K562 (cell line): ENCODE measurements around the gene SEC63. TPM values are rescaled to one million over a fixed set of nuclear protein-coding genes. Genes with fewer than 3 reads are reported as not detected.

Source experiments
- ATAC-seq: fragments of 200-7000 bp; cut with Tn5 transposase; 3 replicates; pipeline ENCODE4 v1.9.1; 2020; ENCODE audit warnings: moderate library complexity
- BruUV-seq: library from RNA; stranded (reverse); fragments of 400-500 nt; replicated peaks from 2 replicates; lab custom pipeline; 2021; lab: Mats Ljungman, UMichigan
- CTCF ChIA-PET: fragments of 300-600 bp; formaldehyde crosslinking; extraction: SDS; loops from one replicate; lab custom pipeline; 2021; ENCODE audit warnings: low intra/inter-chr PET ratio; lab: Yijun Ruan, JAX
- POLR2A ChIA-PET: fragments of 300-600, 350-650 bp; sonication (Branson Sonifier 250); formaldehyde crosslinking; extraction: SDS; loops from one replicate; lab custom pipeline; 2021; ENCODE audit warnings: antibody characterized with exemption, inconsistent platforms; lab: Yijun Ruan, JAX
- DNase-seq, 4 experiments: peaks; one replicate each; pipeline versions ENCODE4 v3.0.0 to v3.0.0-alpha.2; 2011 to 2018; ENCODE audit warnings: low spot score in 3 of 4, mixed read lengths in 3 of 4; ENCODE audit errors: extremely low read depth in 1 of 4
- FAIRE-seq: peaks from 2 replicates; lab custom pipeline; 2011; peaks lifted over from hg19 to GRCh38; lab: Jason Lieb, UNC
- H2AFZ ChIP-seq: 2 replicates; pipeline ENCODE4 v1.6.0; 2011; ENCODE audit warnings: low read depth, low read length, control low read depth, inconsistent platforms
- H3K27ac ChIP-seq: fragments of 200-600 bp; 3 replicates; pipeline ENCODE4 v1.8.0; 2011; ENCODE audit warnings: low read depth, mild to moderate bottlenecking, control low read depth, inconsistent platforms, low read length, moderate library complexity, mixed read lengths; ENCODE audit errors: extremely low read depth
- H3K27me3 ChIP-seq, 2 experiments: fragments of 300-600 bp in 1 of 2; 2 replicates in 1 of 2; 3 replicates in 1 of 2; pipeline versions ENCODE4 v1.6.0 to v1.8.0; 2011; ENCODE audit warnings: inconsistent platforms in 2 of 2, low read length in 2 of 2, mild to moderate bottlenecking in 1 of 2, mixed read lengths in 1 of 2, moderate library complexity in 1 of 2; ENCODE audit not compliant: control insufficient read depth in 2 of 2, insufficient read depth in 2 of 2
- H3K36me3 ChIP-seq: fragments of 300-600 bp; 3 replicates; pipeline ENCODE4 v1.8.0; 2011; ENCODE audit warnings: mild to moderate bottlenecking, low read length, inconsistent platforms; ENCODE audit not compliant: control insufficient read depth, insufficient read depth
- H3K4me1 ChIP-seq, 2 experiments: fragments of 200-600 bp in 1 of 2; replicated peaks in 1 of 2; 2 replicates in 1 of 2; 3 replicates in 1 of 2; pipeline versions ENCODE4 v1.5.1 to v1.8.0; 2011; ENCODE audit warnings: inconsistent platforms in 2 of 2, low read length in 2 of 2, mild to moderate bottlenecking in 1 of 2, mixed read lengths in 1 of 2, moderate library complexity in 1 of 2; ENCODE audit not compliant: control insufficient read depth in 2 of 2, insufficient read depth in 2 of 2
- H3K4me2 ChIP-seq: 2 replicates; pipeline ENCODE4 v1.6.1; 2011; ENCODE audit warnings: low read length, control low read depth, inconsistent platforms, mixed read lengths; ENCODE audit not compliant: insufficient read depth
- H3K4me3 ChIP-seq: fragments of 200-600 bp; sonication (generic), shearing (Covaris generic); 2 replicates; pipeline ENCODE4 v1.5.1; 2016; ENCODE audit warnings: control low read depth, inconsistent platforms
- H3K79me2 ChIP-seq: fragments of 200-600 bp; 3 replicates; pipeline ENCODE4 v1.8.0; 2011; ENCODE audit warnings: low read length, inconsistent platforms; ENCODE audit not compliant: control insufficient read depth, insufficient read depth
- H3K9ac ChIP-seq, 2 experiments: 2 replicates each; pipeline versions ENCODE4 v1.6.0 to v1.6.1; 2011; ENCODE audit warnings: low read depth in 2 of 2, low read length in 2 of 2, control low read depth in 1 of 2, inconsistent platforms in 1 of 2, mild to moderate bottlenecking in 1 of 2, mixed read lengths in 1 of 2; ENCODE audit not compliant: insufficient read depth in 1 of 2
- H3K9me1 ChIP-seq: one replicate; pipeline ENCODE4 v1.6.0; 2011; ENCODE audit warnings: inconsistent platforms, mild to moderate bottlenecking, low read length, moderate library complexity; ENCODE audit not compliant: control insufficient read depth, insufficient read depth
- H3K9me3 ChIP-seq: replicated peaks from 2 replicates; pipeline ENCODE4 v1.5.1; 2011; ENCODE audit warnings: low read depth, low read length, inconsistent platforms; ENCODE audit not compliant: control insufficient read depth, insufficient read depth
- H4K20me1 ChIP-seq: replicated peaks from 2 replicates; pipeline ENCODE4 v1.6.1; 2011; ENCODE audit warnings: low read length, inconsistent platforms, mixed read lengths; ENCODE audit not compliant: control insufficient read depth, insufficient read depth
- BRF1 ChIP-seq: IDR thresholded peaks from 3 replicates; pipeline ENCODE4 v1.6.1; 2011; ENCODE audit warnings: borderline replicate concordance, mild to moderate bottlenecking; ENCODE audit not compliant: insufficient read length; ENCODE audit errors: extremely low read depth
- CREBBP ChIP-seq: IDR thresholded peaks from one replicate; pipeline ENCODE4 v1.6.1; 2012; ENCODE audit warnings: low read depth, mild to moderate bottlenecking, control low read depth, inconsistent platforms, low read length
- ETV5 ChIP-seq: sonication (generic); formaldehyde crosslinking; IDR thresholded peaks from 2 replicates; pipeline ENCODE4 v1.4.0; 2020; ENCODE audit warnings: low read depth, mild to moderate bottlenecking, missing genetic modification reagents
- HDAC1 ChIP-seq, 2 experiments: fragments of 450-650 bp; IDR thresholded peaks; 2 replicates each; pipeline ENCODE4 v1.6.1; 2016 to 2017; ENCODE audit warnings: inconsistent platforms in 1 of 2, mild to moderate bottlenecking in 1 of 2, moderate library complexity in 1 of 2
- HSF4 ChIP-seq: fragments of 250-450 bp; sonication (Bioruptor Pico); IDR thresholded peaks from 2 replicates; pipeline ENCODE4 v2.1.2; 2022; ENCODE audit warnings: mild to moderate bottlenecking, moderate library complexity, borderline replicate concordance
- KHSRP ChIP-seq: fragments of 450-650 bp; IDR thresholded peaks from 2 replicates; pipeline ENCODE4 v1.6.1; 2017
- MYBL2 ChIP-seq, 2 experiments: fragments of 450-650 bp in 1 of 2; sonication (generic) in 1 of 2; formaldehyde crosslinking in 1 of 2; IDR thresholded peaks; 2 replicates each; pipeline versions ENCODE4 v1.6.1 to v1.8.1; 2017 to 2022; ENCODE audit warnings: borderline replicate concordance in 1 of 2, inconsistent platforms in 1 of 2, low read depth in 1 of 2, mild to moderate bottlenecking in 1 of 2, missing genetic modification reagents in 1 of 2, moderate library complexity in 1 of 2
- NFXL1 ChIP-seq: fragments of 450-650 bp; formaldehyde crosslinking; IDR thresholded peaks from 2 replicates; pipeline ENCODE4 v1.4.0; 2021; ENCODE audit warnings: mild to moderate bottlenecking
- POU5F1 ChIP-seq: fragments of 150-350 bp; IDR thresholded peaks from 2 replicates; pipeline ENCODE4 v1.6.1; 2014; ENCODE audit warnings: borderline replicate concordance, low read length, low read depth, mild to moderate bottlenecking; ENCODE audit not compliant: partially characterized antibody
- RBM25 ChIP-seq: fragments of 200-400 bp; formaldehyde crosslinking; IDR thresholded peaks from 2 replicates; pipeline ENCODE4 v1.6.1; 2018; ENCODE audit warnings: low read length, low read depth, moderate library complexity; ENCODE audit not compliant: severe bottlenecking
- SREBF1 ChIP-seq: fragments of 150-350 bp; IDR thresholded peaks from 2 replicates; pipeline ENCODE4 v1.6.1; 2014; ENCODE audit warnings: antibody characterized with exemption, low read depth, low read length, borderline replicate concordance
- SRF ChIP-seq, 2 experiments: fragments of 250-450, 450-650 bp in 1 of 2; sonication (Bioruptor Pico) in 1 of 2; sonication (generic) in 1 of 2; formaldehyde crosslinking; IDR thresholded peaks; 2 replicates each; pipeline versions ENCODE4 v1.5.0 to v1.5.1; 2020 to 2022; ENCODE audit warnings: mild to moderate bottlenecking in 1 of 2, missing genetic modification reagents in 1 of 2
- ZC3H11A ChIP-seq: IDR thresholded peaks from 2 replicates; pipeline ENCODE4 v1.6.1; 2012; ENCODE audit warnings: low read depth, low read length, improper control_type of control experiment
- ZNF134 ChIP-seq: fragments of 250-450 bp; sonication (Bioruptor Pico); conservative IDR thresholded peaks from 2 replicates; pipeline ENCODE4 v1.4.0; 2020
- ZNF408 ChIP-seq: fragments of 250-450 bp; sonication (Bioruptor Pico); IDR thresholded peaks from 2 replicates; pipeline ENCODE4 v1.4.0; 2020; ENCODE audit warnings: low read depth, mild to moderate bottlenecking, moderate library complexity
- ZNF592 ChIP-seq: fragments of 450-650 bp; IDR thresholded peaks from 2 replicates; pipeline ENCODE4 v1.6.1; 2017; ENCODE audit warnings: antibody characterized with exemption, mild to moderate bottlenecking
- WGBS: fragments of 100-300 bp; shearing (Covaris generic); methylation state at CpG from one replicate; pipeline ENCODE4 v1.1.6; 2016; ENCODE audit warnings: low coverage, mixed read lengths; ENCODE audit not compliant: insufficient coverage; ENCODE audit errors: missing lambda C conversion rate; 5-methylcytosine and 5-hydroxymethylcytosine counted together
- in situ Hi-C: fragments of 300-500 bp; cut with MboI; formaldehyde crosslinking; loops from 4 replicates; pipeline ENCODE4 v1.15.0; 2018; ENCODE audit warnings: inconsistent platforms, mixed read lengths
- intact Hi-C: fragments of 100-400 bp; cut with micrococcal nuclease; formaldehyde crosslinking; loops from 2 replicates; pipeline ENCODE4 v1.14.2; 2022
- polyA plus RNA-seq, 8 experiments: library from polyadenylated mRNA; depleted of rRNA in 4 of 8; stranded (reverse) in 5 of 8; unstranded in 3 of 8; fragments of >200 nt; fragmentation: Nextera tagmentation in 2 of 8; fragmentation: Illumina TruSeq in 1 of 8; extraction: Ambion mirVana in 2 of 8; extraction: Trizol in 1 of 8; gene quantifications; 2 replicates each; pipeline versions ENCODE4 v1.2.1 to v1.2.3, GENCODE V29; 2011 to 2014; ENCODE audit warnings: inconsistent platforms in 1 of 8, missing spikeins in 1 of 8
- total RNA-seq, 7 experiments: library from RNA; depleted of rRNA in 6 of 7; stranded (reverse); fragments of >200 nt in 6 of 7; fragmentation: Illumina TruSeq in 2 of 7; extraction: Trizol in 2 of 7; gene quantifications; 2 replicates each; pipeline versions ENCODE4 v1.2.1 to v1.2.3, GENCODE V29; 2011 to 2021; ENCODE audit warnings: low replicate concordance in 1 of 7
- TF ChIP-seq, protein P1 (sequence below), 2 experiments: fragments of 450-650 bp; conservative IDR thresholded peaks; 2 replicates each; pipeline ENCODE4 v1.6.1; 2017; ENCODE audit warnings: mild to moderate bottlenecking in 2 of 2, moderate library complexity in 2 of 2

SEC63 gene
- total and polyA plus RNA-seq, 9 of the 15 experiments (the other 6 are each of a cell fraction or from before 2014, with no cell fraction given): 13.8 to 74.6 (median 28.4) TPM

DNA sequence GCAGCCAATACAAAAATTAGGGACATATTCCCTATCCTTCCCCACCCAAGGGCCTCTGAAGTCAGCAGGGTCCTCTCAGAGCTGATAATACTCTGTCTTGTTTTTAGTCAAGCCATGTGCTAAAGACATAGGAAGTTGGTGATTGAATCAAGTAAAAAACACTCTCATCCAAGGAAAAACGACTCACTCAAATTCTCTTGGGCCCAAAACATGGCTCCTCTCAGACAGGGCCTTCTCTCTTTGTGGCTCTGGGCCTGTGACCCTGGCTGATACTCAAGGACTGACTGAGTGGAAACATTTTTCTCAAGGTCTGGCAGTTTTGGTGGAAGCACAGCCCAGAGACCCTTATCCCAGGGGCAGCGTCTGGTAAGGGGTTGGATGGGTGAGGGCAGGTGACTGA is 127.9 kb downstream of the SEC63 start:
- Histone ChIP-seq H3K4me3 (no peak overlapping the region), H3K4me2 (no peak overlapping the region), H3K9me3 (no peaks in the 10 kb centered on the region), H2AFZ (no peak overlapping the region), H3K9me1 (no peaks in the 10 kb centered on the region), H3K79me2 (no peaks in the 10 kb centered on the region), H4K20me1 (no peaks in the 10 kb centered on the region), H3K27ac (no peak overlapping the region), H3K4me1 (no peaks in the 10 kb centered on the region), H3K27me3 (peaks cover 24 to 40% of the 10 kb centered on the region in 2 experiments; a peak in 4 of 5 replicates), H3K9ac (no peak overlapping the region), H3K36me3 (no peaks in the 10 kb centered on the region)
- FAIRE-seq (no peak), DNase-seq (no peak), ATAC-seq (no peak)
- 0% methylated on average over 2 of the region's 2 CpGs for WGBS
- in situ Hi-C loops: no loop called here
- ChIA-PET CTCF (interaction anchor here (0.5 kb wide), 1 partner anchor 11 kb away, joined by 3 read pairs; no protein-coding TSS in a partner anchor), POLR2A (no interaction called here)
- intact Hi-C loops: no loop called here
- BruUV-seq: no TSS peak
- TF ChIP-seq BRF1: no peak
- no peak for TF ChIP-seq RBM25
- no peak for TF ChIP-seq SRF (CRISPR knock-in tag; IDR thresholded peaks at IDR 0.05)
- no peak for TF ChIP-seq NFXL1
- TF ChIP-seq CREBBP: no peak
- TF ChIP-seq KHSRP: no peak
- TF ChIP-seq POU5F1: no peak
- TF ChIP-seq HSF4 (CRISPR knock-in tag): no peak
- TF ChIP-seq ZNF408 (CRISPR knock-in tag): no peak
- TF ChIP-seq MYBL2 (IDR thresholded peaks at IDR 0.05; ENCODE audit: low read depth): no peak
- no peak for TF ChIP-seq MYBL2 (CRISPR knock-in tag; IDR thresholded peaks at IDR 0.05; ENCODE audit: borderline replicate concordance)
- TF ChIP-seq ZNF134 (CRISPR knock-in tag): no peak
- no peak for TF ChIP-seq ZNF592
- TF ChIP-seq ETV5 (CRISPR knock-in tag): no peak
- no peak for TF ChIP-seq HDAC1 (IDR thresholded peaks at IDR 0.05)
- TF ChIP-seq ZC3H11A: no peak
- TF ChIP-seq SREBF1: no peak
- TF ChIP-seq, protein P1, sequence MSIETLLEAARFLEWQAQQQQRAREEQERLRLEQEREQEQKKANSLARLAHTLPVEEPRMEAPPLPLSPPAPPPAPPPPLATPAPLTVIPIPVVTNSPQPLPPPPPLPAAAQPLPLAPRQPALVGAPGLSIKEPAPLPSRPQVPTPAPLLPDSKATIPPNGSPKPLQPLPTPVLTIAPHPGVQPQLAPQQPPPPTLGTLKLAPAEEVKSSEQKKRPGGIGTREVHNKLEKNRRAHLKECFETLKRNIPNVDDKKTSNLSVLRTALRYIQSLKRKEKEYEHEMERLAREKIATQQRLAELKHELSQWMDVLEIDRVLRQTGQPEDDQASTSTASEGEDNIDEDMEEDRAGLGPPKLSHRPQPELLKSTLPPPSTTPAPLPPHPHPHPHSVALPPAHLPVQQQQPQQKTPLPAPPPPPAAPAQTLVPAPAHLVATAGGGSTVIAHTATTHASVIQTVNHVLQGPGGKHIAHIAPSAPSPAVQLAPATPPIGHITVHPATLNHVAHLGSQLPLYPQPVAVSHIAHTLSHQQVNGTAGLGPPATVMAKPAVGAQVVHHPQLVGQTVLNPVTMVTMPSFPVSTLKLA (conservative IDR thresholded peaks at IDR 0.05): no peak
